ENCODE data around the gene TUBB4A. TPM values are rescaled to one million over a fixed set of nuclear protein-coding genes. Genes with fewer than 3 reads are reported as not detected.

Gene TUBB4A
- total RNA-seq, 3 donors from 2014 or later: 0.48 TPM; not detected in 2

GRCh38 chr19:6484831-6485230, 17.3 kb downstream of the TUBB4A start:
- H3K27ac ChIP-seq: no peak overlapping the region
- H3K36me3 ChIP-seq: no peaks in the 10 kb centered on the region
- no peaks in the 10 kb centered on the region for H3K9me3 ChIP-seq
- intact Hi-C loops (cut with DNase I; ENCODE audit: low total_unique reads): no loop called here
- TF ChIP-seq POLR2A (IDR thresholded peaks at IDR 0.05) (no peak), CTCF (IDR thresholded peaks at IDR 0.05) (no peak), POLR2AphosphoS5 (IDR thresholded peaks at IDR 0.05) (no peak)
- H3K4me1 ChIP-seq: no peaks in the 10 kb centered on the region
- H3K27me3 ChIP-seq: no peaks in the 10 kb centered on the region
- no peak overlapping the region for H3K4me3 ChIP-seq
- no peak for DNase-seq (ENCODE audit: low spot score in 2 of 2)

- Histone ChIP-seq H3K9me3 (no peaks in the 10 kb centered on the region), H3K4me1 (no peaks in the 10 kb centered on the region), H3K4me3 (no peak overlapping the region), H3K36me3 (no peaks in the 10 kb centered on the region), H3K27me3 (no peaks in the 10 kb centered on the region), H3K27ac (no peak overlapping the region)
- no peak for TF ChIP-seq POLR2AphosphoS5 (IDR thresholded peaks at IDR 0.05)
- intact Hi-C loops (cut with DNase I; ENCODE audit: low total_unique reads): no loop called here
- DNase-seq (ENCODE audit: low spot score in 2 of 2): no peak
These were observed 17.9 kb downstream of the TUBB4A start for GRCh38 chr19:6484230-6484629.

- TF ChIP-seq CTCF (IDR thresholded peaks at IDR 0.05) (no peak), POLR2A (IDR thresholded peaks at IDR 0.05) (no peak), POLR2AphosphoS5 (IDR thresholded peaks at IDR 0.05) (no peak)
- no peak overlapping the region for H3K4me3 ChIP-seq
These were observed 18.9 kb downstream of the TUBB4A start for GRCh38 chr19:6483235-6483634.

GRCh38 chr19:6482343-6482686, 19.8 kb downstream of the TUBB4A start:
- Histone ChIP-seq H3K4me1 (no peaks in the 10 kb centered on the region), H3K36me3 (no peaks in the 10 kb centered on the region), H3K27me3 (no peaks in the 10 kb centered on the region), H3K27ac (no peak overlapping the region), H3K9me3 (no peaks in the 10 kb centered on the region), H3K4me3 (no peak overlapping the region)
- intact Hi-C loops (cut with DNase I; ENCODE audit: low total_unique reads): no loop called here
- TF ChIP-seq POLR2AphosphoS5 (IDR thresholded peaks at IDR 0.05): no peak
- DNase-seq (ENCODE audit: low spot score in 2 of 2): no peak

More at GRCh38 chr19:6483235-6483634, 18.9 kb downstream of the TUBB4A start:
- no peak overlapping the region for H3K27ac ChIP-seq
- no peaks in the 10 kb centered on the region for H3K27me3 ChIP-seq
- H3K4me1 ChIP-seq: no peaks in the 10 kb centered on the region
- no peaks in the 10 kb centered on the region for H3K9me3 ChIP-seq
- no peak for DNase-seq (ENCODE audit: low spot score in 2 of 2)
- no peaks in the 10 kb centered on the region for H3K36me3 ChIP-seq
- intact Hi-C loops (cut with DNase I; ENCODE audit: low total_unique reads): no loop called here

- Histone ChIP-seq H3K36me3 (no peaks in the 10 kb centered on the region), H3K27ac (no peak within 1 kb of the TSS), H3K4me1 (no peaks in the 10 kb centered on the region), H3K9me3 (no peaks in the 10 kb centered on the region), H3K4me3 (peak within 1 kb of the TSS; percentile 26 to 29 (median 26)), H3K27me3 (peaks cover 0 to 5% of the 10 kb centered on the region in 2 donors)
- intact Hi-C loops (cut with DNase I; ENCODE audit: low total_unique reads): no loop called here
- no peak for TF ChIP-seq POLR2A (IDR thresholded peaks at IDR 0.05)
- TF ChIP-seq CTCF (IDR thresholded peaks at IDR 0.05): no peak
- DNase-seq (ENCODE audit: low spot score in 2 of 2): no peak
These were observed 20.4 kb downstream of the TUBB4A start, which contains the start of gene DENND1C for GRCh38 chr19:6481541-6482342. Gene DENND1C, minus strand, starts transcription at chr19:6481787. Its CDS starts 92 bp downstream, at chr19:6481695.

- intact Hi-C loops (cut with DNase I; ENCODE audit: low total_unique reads): no loop called here
- Histone ChIP-seq H3K36me3 (no peaks in the 10 kb centered on the region), H3K27ac (no peak overlapping the region), H3K27me3 (peaks cover 0 to 10% of the 10 kb centered on the region in 2 donors), H3K4me1 (no peaks in the 10 kb centered on the region), H3K9me3 (no peaks in the 10 kb centered on the region), H3K4me3 (peak overlapping the region; percentile 26 to 29 (median 26))
- TF ChIP-seq POLR2A (IDR thresholded peaks at IDR 0.05) (no peak), POLR2AphosphoS5 (IDR thresholded peaks at IDR 0.05) (no peak), CTCF (IDR thresholded peaks at IDR 0.05) (no peak)
- no peak for DNase-seq (ENCODE audit: low spot score in 2 of 2)
These were observed 21.2 kb downstream of the TUBB4A start for GRCh38 chr19:6480848-6481415.
